ENCODE data around the gene POMGNT1.

Gene POMGNT1

GRCh38 chr1:46188295-46189030 lies 9.8 kb downstream of the POMGNT1 start:
- no peak overlapping the region for H2AFZ ChIP-seq (ENCODE audit: low read depth, low read length, severe bottlenecking)
- H3F3A ChIP-seq (ENCODE audit: insufficient read depth): no peaks in the 10 kb centered on the region
- no peak overlapping the region for H3K4me3 ChIP-seq (ENCODE audit: insufficient read depth, low read length, poor library complexity, severe bottlenecking)
- no peaks in the 10 kb centered on the region for H3K79me2 ChIP-seq (ENCODE audit: insufficient read depth, low read length)
- H4K20me1 ChIP-seq (ENCODE audit: low read depth, low read length): no peaks in the 10 kb centered on the region
- no peaks in the 10 kb centered on the region for H3K9me2 ChIP-seq (replicated peaks; ENCODE audit: insufficient read depth, low read length)
- no peaks in the 10 kb centered on the region for H3K9me3 ChIP-seq (ENCODE audit: insufficient read depth, low read length)
- H3K27ac ChIP-seq (ENCODE audit: low read depth, low read length): no peak overlapping the region
- H3K9ac ChIP-seq (ENCODE audit: low read length): no peak overlapping the region
- H3K4me2 ChIP-seq (ENCODE audit: low read depth, low read length, poor library complexity, severe bottlenecking): no peak overlapping the region
- H3K27me3 ChIP-seq (ENCODE audit: low read length): no peaks in the 10 kb centered on the region
- no peaks in the 10 kb centered on the region for H3K36me3 ChIP-seq (ENCODE audit: low read length)
- TF ChIP-seq CTCF (IDR thresholded peaks at IDR 0.05; ENCODE audit: insufficient read depth, low read length, poor library complexity, severe bottlenecking): no peak
- TF ChIP-seq EZH2phosphoT487 (conservative IDR thresholded peaks at IDR 0.05; ENCODE audit: low read length): no peak

DNA sequence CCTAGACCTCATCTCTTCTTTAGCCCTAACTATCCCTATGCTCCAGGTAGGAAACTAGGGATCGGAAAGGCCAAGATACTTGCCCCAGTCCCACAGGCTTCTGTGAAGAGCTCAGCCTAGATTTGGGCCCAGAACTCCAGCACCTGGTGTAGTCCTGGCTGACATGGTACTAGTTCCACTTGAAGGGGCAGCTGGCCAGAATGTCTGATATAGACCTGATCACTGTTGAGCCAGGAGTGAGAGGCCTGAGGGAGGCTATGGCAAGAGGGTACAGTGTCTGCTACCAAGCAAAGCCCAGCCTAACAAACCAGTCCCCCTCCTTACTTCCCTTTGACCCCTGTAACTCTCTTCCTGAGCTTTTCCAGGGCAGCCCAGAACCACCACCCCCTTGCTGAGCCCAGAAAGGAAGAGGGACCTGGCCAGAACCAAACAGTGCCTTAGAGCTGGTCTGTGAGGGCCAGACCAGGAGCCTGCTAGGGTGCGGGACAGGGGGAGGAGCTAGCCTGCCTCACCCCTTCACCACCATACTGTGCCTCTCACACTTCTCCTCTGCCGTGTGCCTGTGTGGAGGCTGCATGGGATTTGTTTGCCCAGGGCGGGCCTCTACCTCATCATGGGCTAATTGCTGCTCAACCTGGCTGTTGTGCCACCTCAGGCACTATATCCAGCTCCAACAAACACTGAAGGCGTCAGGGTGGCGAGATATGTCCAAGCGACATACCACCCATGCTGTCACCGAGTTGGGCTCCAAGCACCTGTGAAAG lies 10.9 kb downstream of the POMGNT1 start:
- Histone ChIP-seq H3K4me2 (ENCODE audit: low read depth, low read length, poor library complexity, severe bottlenecking) (no peak overlapping the region), H3K27me3 (ENCODE audit: low read length) (no peaks in the 10 kb centered on the region)

GRCh38 chr1:46186076-46186475 lies 12.2 kb downstream of the POMGNT1 start:
- H3K27ac ChIP-seq (ENCODE audit: low read depth, low read length): no peak overlapping the region
- H3K79me2 ChIP-seq (ENCODE audit: insufficient read depth, low read length): no peaks in the 10 kb centered on the region
- no peak overlapping the region for H3K4me3 ChIP-seq (ENCODE audit: insufficient read depth, low read length, poor library complexity, severe bottlenecking)
- H2AFZ ChIP-seq (ENCODE audit: low read depth, low read length, severe bottlenecking): no peak overlapping the region
- H3K4me2 ChIP-seq (ENCODE audit: low read depth, low read length, poor library complexity, severe bottlenecking): no peak overlapping the region
- no peaks in the 10 kb centered on the region for H3K9me3 ChIP-seq (ENCODE audit: insufficient read depth, low read length)
- H3K27me3 ChIP-seq (ENCODE audit: low read length): no peaks in the 10 kb centered on the region
- TF ChIP-seq EZH2phosphoT487 (conservative IDR thresholded peaks at IDR 0.05; ENCODE audit: low read length) (no peak), CTCF (IDR thresholded peaks at IDR 0.05; ENCODE audit: insufficient read depth, low read length, poor library complexity, severe bottlenecking) (no peak)
- no peaks in the 10 kb centered on the region for H4K20me1 ChIP-seq (ENCODE audit: low read depth, low read length)
- H3K36me3 ChIP-seq (ENCODE audit: low read length): no peaks in the 10 kb centered on the region
- H3K9ac ChIP-seq (ENCODE audit: low read length): no peak overlapping the region
- H3F3A ChIP-seq (ENCODE audit: insufficient read depth): no peaks in the 10 kb centered on the region
- no peaks in the 10 kb centered on the region for H3K9me2 ChIP-seq (replicated peaks; ENCODE audit: insufficient read depth, low read length)

More for the DNA sequence above, 10.9 kb downstream of the POMGNT1 start:
- Histone ChIP-seq H3K9me3 (ENCODE audit: insufficient read depth, low read length) (no peaks in the 10 kb centered on the region), H2AFZ (ENCODE audit: low read depth, low read length, severe bottlenecking) (no peak overlapping the region), H3K9me2 (replicated peaks; ENCODE audit: insufficient read depth, low read length) (no peaks in the 10 kb centered on the region), H3F3A (ENCODE audit: insufficient read depth) (no peaks in the 10 kb centered on the region), H3K9ac (ENCODE audit: low read length) (no peak overlapping the region), H3K27ac (ENCODE audit: low read depth, low read length) (no peak overlapping the region), H3K36me3 (ENCODE audit: low read length) (no peaks in the 10 kb centered on the region), H4K20me1 (ENCODE audit: low read depth, low read length) (no peaks in the 10 kb centered on the region), H3K4me3 (ENCODE audit: insufficient read depth, low read length, poor library complexity, severe bottlenecking) (no peak overlapping the region), H3K79me2 (ENCODE audit: insufficient read depth, low read length) (no peaks in the 10 kb centered on the region)
- TF ChIP-seq CTCF (IDR thresholded peaks at IDR 0.05; ENCODE audit: insufficient read depth, low read length, poor library complexity, severe bottlenecking) (no peak), EZH2phosphoT487 (conservative IDR thresholded peaks at IDR 0.05; ENCODE audit: low read length) (no peak)
